HG03354 (cell line): ENCODE data around the gene SRI.
A peak's percentile ranks its signal among the peaks of the same experiment; 100 is the strongest.

Experiments used
- ATAC-seq: cut with Tn5 transposase; IDR thresholded peaks from one replicate; pipeline ENCODE4 v1.9.1; 2021; ENCODE audit warnings: mild to moderate bottlenecking; ENCODE audit not compliant: unreplicated experiment, poor library complexity, severe bottlenecking

The SRI gene

DNA sequence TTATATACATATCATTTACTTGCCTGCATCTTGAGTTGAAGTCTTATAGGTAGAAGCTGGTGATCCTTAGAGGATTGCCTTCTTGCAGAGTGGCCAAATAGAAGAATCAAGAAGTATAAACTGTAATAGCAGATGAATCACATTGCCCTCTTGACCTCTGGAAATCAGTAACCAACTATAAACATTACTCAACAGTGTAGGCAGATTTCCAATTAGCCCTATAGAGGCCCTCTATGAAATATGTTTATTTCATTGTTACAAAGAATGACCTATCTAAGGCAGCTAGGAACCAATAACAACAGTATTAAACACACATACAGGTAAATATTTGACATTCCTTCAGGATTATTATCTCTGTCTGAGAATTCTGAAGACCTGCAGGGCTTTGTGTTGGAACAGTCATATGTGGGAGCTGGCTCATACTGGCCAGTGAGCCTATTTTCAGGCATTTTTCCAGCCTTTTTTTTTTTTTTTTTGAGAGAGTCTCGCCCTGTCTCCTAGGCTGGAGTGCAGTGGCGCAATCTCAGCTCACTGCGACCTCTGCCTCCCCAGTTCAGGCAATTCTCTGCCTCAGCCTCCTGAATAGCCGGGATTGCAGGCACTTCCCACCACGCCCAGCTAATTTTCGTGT, 7.2 kb upstream of the SRI start:
- ATAC-seq = no peak

DNA sequence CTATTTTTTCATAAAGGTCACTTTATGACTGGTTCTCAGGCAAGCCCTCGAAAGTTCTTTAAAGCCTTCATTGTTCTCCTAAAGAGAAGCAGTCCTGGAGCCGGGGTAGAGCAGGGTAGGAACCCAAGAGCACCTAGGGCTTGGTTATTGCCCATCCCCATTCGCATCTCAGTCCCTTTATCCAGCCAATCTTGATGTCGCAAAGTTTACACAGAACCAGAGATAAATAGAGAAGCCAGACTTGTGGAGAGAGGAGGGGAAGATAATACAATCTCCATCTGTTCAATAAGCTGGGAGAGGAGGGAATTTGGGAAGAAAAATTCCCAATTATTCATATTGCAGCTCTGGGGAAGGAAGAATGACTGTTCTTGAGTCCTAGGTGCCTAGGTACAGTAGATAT, 6.4 kb upstream of the SRI start:
- no peak for ATAC-seq

DNA sequence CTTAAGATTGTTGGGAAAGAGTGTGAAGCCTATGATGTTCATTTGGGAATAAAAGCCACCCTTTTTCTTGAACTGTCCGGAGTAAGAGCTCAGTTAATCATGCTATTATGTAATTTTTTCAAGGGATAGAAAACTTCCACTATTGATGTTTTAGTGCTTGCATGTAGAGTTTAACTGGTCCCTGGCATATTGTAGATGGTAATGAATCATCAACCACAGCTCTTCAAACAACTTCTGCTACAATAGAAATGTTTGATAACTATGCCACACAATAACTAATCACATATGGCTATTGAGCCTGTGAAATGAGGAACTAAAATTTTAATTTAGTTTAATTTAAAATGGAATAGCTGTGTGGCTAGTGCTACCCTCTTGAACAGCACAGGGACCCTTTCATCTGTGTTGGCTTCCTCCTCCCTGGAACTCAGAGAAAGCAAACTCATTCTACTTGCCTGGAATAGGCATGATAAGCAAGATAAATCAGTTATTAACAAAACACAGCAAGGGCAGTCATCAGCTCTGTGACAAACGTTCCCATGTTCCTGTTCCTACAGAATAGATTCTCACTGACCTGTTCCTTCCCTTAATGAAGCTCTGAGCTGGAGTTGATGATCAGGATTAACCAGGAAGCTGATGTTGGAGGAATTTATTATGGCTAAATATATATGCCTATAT, 4.9 kb upstream of the SRI start:
- ATAC-seq = no peak

DNA sequence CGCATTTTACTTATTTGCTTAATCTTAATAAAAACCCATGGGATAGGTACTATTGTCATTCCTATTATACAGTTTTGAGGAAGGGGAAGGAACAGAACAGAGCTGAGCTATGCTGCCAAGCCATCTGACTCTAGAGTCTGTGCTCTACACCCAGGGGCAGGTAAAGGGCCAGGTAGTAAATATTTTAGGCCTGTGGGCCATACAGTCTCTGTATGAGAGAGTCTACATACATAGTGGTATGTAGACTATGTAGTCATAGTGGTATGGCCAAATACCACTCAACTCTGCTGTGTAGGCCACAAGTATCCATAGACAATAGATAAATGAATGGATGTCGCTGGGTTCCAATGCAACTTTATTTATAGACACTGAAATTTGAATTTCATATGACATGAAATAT, 3.4 kb upstream of the SRI start:
- no peak for ATAC-seq

DNA sequence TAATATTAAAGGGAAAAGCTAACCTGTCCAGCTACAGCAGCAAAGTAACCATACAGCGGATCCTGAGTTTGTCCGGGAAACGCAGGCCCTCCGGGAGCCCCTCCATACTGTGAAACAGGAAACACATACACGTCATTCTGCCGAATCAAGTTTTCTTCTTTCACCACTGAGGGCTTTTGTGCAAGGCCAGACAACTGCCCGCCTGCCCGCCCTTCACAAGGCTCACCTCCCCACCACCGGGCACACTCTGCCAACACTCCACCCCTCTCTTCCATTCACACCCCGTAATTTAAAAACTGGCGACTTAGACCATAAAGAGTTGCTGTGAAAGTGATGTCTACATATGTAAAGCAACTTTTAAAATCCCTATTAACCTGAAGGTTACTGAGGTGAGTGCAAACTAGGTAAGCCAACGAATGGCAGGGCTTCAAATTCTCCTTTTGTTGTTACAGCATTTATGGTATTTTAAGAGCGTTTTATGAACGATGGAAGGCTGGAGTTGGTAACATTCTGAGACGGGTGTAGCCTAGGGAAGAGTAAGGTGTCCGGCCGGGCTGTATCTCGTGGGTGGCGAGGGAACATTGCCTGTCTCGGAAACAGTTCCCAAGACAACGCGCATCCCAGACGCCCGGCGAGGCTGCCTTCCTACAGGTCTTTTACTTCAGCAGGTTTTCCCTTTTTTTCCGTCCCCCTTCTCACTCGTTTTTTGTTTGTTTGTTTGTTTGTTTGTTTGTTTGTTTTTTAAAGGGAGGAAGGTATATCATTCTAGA, 817 bp downstream of the SRI start:
- ATAC-seq = peak; percentile 36

DNA sequence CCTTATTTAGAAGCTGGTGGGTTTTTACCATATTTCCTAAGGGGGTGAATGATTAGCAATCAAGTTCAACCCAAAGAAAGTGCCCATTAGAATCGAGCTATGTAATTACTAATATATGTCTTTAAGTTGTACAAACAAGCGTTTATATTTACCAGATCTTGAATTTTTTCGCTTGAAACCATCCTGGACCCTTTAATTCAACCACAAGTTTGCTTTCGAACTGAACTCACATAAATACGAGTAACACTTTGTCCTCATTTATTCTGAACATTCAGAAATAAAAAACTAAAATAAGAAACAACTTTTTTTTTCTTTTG, 1.5 kb downstream of the SRI start:
- no peak for ATAC-seq

DNA sequence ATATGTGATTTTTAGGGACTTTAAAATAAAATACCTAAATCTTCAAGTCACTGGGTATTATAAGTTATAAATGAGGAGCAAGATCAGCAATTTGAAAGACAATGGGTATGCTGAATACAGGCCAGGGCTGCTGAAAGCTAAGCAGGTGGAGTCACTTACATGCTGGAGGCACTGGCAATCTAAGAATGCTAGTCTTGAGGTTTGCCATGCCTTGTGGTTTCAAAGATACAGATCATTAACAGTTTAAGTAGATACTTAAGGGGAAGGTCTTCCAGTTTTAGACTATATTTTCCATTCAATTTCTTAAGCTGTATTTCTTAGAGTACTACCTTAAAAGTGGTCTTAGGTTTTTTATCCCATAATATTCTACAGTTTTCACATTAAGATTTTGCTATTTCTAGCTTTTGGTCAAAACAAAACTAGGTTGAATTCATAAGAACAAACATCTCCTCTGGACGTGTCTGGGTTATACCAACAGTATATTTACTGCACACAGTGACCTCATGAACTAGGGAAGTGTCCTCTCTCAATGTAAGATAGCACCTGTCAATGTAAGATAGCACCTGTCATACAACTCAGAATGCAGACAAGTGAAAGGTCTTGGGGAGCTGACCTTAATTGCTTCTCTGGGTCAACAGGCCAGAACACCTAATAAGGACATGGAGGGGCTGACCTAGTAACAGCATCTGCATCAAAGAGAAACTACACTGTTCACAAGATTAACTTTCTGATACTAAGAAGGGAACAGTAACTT, 2.0 kb downstream of the SRI start:
- peak; percentile 76 for ATAC-seq

DNA sequence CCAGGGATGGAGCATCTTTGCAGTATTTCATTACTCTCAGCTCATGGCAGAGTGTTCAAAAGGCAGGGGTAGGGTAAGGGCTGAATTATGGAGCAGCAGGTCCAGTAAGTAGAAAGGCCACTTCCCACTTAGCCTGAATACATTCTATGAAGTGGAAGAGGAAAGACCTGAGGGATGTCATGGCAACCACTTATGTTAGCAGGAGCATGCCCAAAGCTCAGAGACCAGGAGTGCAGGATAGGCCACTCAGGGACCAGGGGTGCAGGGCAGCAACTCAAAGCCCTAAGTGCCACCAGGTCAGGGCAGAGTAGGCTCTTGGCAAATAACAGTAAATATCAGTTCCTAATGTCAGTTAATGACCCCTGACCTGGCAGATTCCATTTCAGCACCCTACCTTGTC, 3.6 kb downstream of the SRI start:
- no peak for ATAC-seq

DNA sequence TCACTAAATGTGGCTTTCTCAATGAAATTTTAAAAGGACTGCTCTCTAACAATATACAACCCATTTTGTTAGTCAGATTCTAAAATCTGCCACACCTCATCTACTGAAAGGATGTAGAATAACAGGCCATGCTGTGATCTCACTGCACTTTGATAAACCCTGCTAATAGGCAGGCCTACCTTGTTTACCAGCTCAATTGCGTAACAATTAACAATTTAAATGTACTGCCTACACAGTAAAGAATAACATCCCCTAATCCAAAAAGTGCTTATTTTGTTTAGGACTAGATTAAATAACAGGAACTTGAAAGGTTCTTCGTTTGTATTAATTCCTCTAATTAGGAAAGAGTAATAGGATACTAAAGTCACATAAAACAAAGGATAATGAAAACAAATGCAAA, 4.5 kb downstream of the SRI start:
- ATAC-seq = no peak

DNA sequence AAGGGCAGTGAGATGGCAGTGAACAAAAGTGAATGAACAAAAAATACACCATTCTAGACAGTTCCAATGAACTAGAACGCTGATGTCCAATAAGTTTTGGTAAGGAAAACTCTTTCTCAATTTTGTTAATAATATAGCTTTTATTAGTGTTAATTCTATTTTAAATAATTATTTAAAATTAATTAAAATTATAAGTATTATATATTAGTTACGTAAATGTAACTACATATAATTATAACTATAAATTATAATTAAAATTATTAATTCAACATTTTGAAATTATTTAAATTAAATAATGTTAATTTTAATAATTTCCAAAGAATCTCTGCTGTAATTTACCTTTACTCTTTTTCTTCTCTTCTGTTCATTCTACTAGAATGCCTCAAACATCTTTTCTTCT, 5.4 kb downstream of the SRI start:
- ATAC-seq = no peak

DNA sequence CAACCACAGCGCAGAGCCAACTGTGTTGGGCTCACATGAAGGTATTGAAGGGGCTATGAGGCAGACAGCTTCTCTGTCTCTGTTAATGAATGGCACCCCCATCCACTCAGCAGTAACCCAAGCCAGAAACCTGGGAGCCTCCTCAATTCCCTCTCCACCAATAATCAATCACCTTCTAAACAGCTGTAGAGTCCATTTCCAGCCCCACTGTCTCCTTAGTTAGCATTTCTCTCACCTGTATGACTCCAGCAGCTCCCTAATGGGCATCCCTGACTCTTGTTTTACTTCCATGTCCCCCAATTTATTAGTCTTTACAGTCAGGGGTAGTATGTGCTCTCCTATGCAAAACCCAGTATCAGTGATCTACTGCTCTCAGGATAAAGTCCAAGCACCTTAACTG, 6.9 kb downstream of the SRI start:
- ATAC-seq = no peak

DNA sequence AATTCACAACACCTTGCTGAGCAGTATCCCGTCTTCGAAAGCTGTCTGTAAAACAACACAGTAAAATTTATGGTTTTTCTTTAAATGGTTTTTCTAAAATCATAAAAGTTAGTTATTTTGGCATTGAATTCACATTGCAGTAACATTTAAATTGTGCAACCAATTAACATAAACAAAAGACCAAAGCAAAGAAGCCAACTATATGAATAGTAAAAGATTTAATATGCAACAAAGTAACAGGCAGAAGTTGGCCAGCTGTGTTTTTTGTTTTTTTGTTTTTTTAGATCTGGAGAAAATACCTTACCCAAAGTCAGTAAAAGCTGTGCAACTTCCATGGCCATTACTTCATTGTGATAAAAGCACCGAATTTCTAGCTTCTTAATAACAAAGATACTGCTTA, 11.3 kb downstream of the SRI start:
- ATAC-seq = no peak

DNA sequence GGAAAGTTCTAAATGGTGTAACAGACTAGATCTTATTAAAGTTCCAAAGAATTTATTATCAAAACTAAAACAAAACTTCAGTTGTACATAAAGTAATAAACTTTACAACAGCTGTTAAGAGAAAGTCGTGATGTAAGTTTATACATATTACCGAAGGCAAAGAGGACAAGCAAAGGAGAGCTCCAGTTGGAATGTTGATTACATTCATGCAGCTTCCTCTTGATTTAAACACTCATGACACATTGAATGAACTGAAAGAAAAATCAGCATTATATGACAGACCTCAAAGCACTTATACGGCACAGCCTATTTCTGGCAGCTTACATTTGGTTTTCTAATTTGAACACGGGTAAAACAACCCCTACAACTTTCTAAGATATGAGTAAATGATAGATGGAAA, 13.6 kb downstream of the SRI start:
- ATAC-seq = no peak

DNA sequence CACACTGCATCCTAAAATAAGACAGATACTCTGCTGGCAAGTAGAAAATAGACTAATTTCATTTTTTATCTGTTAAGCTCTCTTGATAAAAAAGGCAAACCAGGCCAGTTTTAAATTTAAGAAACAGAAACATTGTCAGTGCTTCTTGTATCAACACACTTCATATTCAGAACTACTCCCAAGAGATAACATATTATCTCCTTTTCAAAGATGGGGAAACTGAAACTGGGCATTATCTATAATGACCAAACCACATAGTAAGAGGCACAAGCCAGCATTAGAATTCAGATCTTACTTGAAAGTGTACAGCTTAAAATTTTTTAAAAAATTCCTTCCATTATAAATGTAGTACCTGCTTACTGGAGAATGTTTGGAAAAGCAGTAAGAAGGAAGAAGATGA, 14.7 kb downstream of the SRI start:
- no peak for ATAC-seq

DNA sequence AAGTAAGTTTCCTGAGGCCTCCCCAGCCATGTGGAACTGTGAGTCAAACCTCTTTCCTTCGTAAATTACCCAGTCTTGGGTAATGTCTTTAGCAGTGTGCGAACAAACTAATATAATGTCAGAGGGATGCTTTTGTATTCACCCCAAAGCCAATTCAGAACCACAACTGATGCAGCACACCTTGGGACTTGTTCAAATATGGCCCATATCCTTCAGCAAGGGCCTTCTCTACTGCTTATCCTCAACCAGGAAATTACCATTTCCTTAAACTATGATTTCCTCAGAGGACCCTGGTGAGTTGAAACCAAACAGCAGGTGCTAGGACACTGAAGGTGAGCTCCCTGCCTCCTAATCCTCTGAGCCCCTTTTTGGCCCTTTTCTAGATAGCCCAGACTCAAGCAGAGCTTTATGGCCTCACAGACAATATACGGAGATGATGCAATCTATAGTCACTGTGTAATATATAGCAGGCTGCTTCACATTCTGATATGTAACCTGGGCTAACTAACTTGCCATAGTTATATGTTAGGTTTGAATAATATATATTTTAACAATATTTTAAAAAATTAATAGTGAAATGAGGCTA, 15.2 kb downstream of the SRI start:
- no peak for ATAC-seq

DNA sequence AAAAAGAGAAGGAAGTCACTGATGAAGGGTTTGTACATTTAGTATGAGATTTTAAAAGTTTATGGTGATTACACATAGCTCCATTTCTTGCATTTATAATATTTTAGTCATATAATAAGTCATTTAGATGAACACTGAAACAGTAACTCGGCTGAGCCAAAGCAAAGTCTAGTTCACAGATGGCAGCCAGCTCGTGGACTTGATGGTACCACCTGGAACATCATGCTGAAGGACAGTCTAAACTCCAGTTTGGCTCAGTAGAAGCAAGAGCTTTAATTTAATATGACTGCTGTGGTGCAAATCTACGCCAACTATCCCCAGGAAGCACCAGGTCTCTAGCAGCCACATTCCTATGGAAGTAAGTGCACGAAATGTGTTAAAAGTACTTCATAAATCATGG, 16.4 kb downstream of the SRI start:
- ATAC-seq = no peak

DNA sequence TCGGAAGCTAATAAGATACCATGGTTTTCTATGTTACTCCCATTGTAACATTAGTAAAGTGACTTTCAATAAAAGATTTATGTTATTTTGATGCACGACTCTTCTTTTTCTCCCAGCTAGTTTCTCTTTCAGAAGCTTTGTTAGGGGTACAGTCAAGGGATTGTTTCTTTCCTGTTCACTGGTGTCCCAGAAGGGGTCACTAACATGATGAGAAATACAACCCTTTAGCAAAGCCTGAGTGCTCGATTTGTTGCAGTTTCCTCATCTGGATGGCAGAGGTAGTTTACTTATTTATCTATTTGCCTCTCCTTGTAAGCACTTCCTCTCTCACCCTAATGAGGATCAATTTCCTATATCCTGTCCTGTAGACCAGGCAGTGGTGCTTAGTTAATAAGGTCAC, 17.0 kb downstream of the SRI start:
- no peak for ATAC-seq

DNA sequence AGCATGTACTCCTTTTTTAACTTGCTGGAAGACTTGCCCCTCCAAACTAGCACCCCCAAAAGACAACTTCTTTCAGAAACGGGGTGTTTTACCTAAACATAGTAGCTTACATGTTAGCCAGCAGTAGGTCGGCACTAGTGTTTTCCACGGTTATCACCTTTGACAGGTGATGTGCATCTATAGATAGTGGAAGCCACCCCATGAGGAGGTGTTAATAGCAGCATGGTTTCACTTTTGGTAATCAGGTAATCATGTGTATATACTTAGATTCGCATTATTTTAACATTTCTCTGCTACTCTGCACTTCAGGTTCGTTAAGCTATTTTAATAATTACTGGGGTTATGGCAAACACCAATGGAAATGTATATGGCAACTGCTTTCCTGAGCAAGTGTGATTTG, 17.6 kb downstream of the SRI start:
- ATAC-seq = no peak

DNA sequence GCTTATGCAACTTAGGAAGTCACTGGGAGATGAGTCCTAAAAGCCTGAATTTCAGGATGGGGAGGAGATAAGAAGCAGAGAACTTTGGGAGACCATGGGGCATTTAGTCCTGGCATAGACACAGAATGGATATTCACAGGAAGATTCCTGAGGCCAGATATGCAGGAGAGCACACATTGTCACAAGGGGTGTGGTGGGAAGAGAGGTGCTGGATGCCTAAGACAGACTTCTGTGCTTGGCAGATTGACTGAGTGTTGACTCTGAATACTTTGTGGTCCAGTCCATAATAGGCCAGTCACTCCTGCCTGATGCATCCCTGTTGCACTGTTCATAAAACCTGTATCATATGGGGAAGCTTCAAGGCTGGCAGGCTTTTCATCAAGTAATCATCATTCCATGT, 18.5 kb downstream of the SRI start:
- no peak for ATAC-seq

DNA sequence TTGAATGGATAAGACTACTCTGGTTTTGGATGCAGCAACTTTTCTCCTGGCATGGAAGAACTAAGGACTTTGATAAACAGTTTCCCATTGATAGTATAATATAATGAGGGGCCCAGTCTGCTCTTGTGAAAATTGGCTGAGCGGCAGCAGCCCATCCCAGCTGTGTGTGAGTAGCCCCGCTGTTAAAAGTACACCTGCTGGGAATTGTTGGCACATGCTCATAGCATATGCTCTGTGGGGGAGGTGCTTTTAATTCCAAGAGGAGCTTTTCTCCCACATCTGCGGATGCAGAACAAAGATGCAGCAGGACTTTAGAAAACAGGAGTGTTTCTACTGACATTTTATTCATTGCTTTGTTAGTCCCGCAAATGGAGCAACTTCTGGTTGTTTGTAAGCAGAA, 19.0 kb downstream of the SRI start:
- ATAC-seq = no peak
